Caco-2 (cell line): Measurements from ENCODE around the gene BLTP3B. TPM values are rescaled to one million over a fixed set of nuclear protein-coding genes. Genes with fewer than 3 reads are reported as not detected.
"Not testable (repeated sequence)": the region's sequence is repeated elsewhere in the genome, so short reads cannot be mapped to it uniquely, and the experiment has no call there.

Source experiments
- BruUV-seq: library from RNA; stranded (reverse); fragments of 400-500 nt; replicated peaks from 2 replicates; lab custom pipeline; 2021; lab: Mats Ljungman, UMichigan
- CTCF ChIA-PET: fragments of 300-600 bp; sonication (Branson Sonifier 250); formaldehyde crosslinking; loops from one replicate; lab custom pipeline; 2022; ENCODE audit warnings: antibody characterized with exemption; lab: Charles Lee
- POLR2A ChIA-PET: fragments of 300-600 bp; sonication (Branson Sonifier 250); formaldehyde crosslinking; loops from one replicate; lab custom pipeline; 2022; ENCODE audit warnings: antibody characterized with exemption; lab: Charles Lee
- DNase-seq, 2 experiments: peaks; one replicate each; pipeline versions ENCODE4 v3.0.0 to v3.0.0-alpha.2; 2020 to 2022
- H3K27me3 ChIP-seq: replicated peaks from 2 replicates; pipeline ENCODE4 v1.6.0; 2011; ENCODE audit warnings: low read length; ENCODE audit not compliant: control insufficient read depth, insufficient read depth
- H3K36me3 ChIP-seq: 2 replicates; pipeline ENCODE4 v1.5.1; 2011; ENCODE audit warnings: low read length; ENCODE audit not compliant: control insufficient read depth, insufficient read depth
- H3K4me1 ChIP-seq: fragments of 250-450 bp; sonication (Bioruptor Pico); 2 replicates; pipeline ENCODE4 v1.5.1; 2020; ENCODE audit warnings: mild to moderate bottlenecking
- H3K4me3 ChIP-seq: 2 replicates; pipeline ENCODE4 v1.5.1; 2011; ENCODE audit warnings: low read depth, mild to moderate bottlenecking, control low read depth, low read length
- H3K9me3 ChIP-seq: fragments of 250-450 bp; sonication (Bioruptor Pico); 2 replicates; pipeline ENCODE4 v1.5.1; 2020; ENCODE audit warnings: mild to moderate bottlenecking, moderate library complexity
- H3K27ac Mint-ChIP-seq: one replicate; pipeline ENCODE4 v1.8.0; 2022; ENCODE audit warnings: mixed read lengths; ENCODE audit not compliant: unreplicated experiment
- H3K27me3 Mint-ChIP-seq: one replicate; pipeline ENCODE4 v1.8.0; 2022; ENCODE audit warnings: mixed read lengths; ENCODE audit not compliant: insufficient read depth, unreplicated experiment
- H3K36me3 Mint-ChIP-seq: one replicate; pipeline ENCODE4 v1.8.0; 2022; ENCODE audit warnings: mild to moderate bottlenecking, mixed read lengths; ENCODE audit not compliant: insufficient read depth, unreplicated experiment
- H3K4me1 Mint-ChIP-seq: one replicate; pipeline ENCODE4 v1.8.0; 2022; ENCODE audit warnings: low read depth, mixed read lengths; ENCODE audit not compliant: unreplicated experiment
- H3K4me3 Mint-ChIP-seq: one replicate; pipeline ENCODE4 v1.8.0; 2022; ENCODE audit warnings: mild to moderate bottlenecking, moderate library complexity, mixed read lengths; ENCODE audit not compliant: unreplicated experiment
- H3K9me3 Mint-ChIP-seq: one replicate; pipeline ENCODE4 v1.8.0; 2022; ENCODE audit warnings: mixed read lengths; ENCODE audit not compliant: unreplicated experiment
- intact Hi-C: fragments of 100-400 bp; cut with micrococcal nuclease; formaldehyde crosslinking; loops from one replicate; pipeline ENCODE4 v1.10.0; 2022; ENCODE audit not compliant: unreplicated experiment
- total RNA-seq: library from RNA; stranded (reverse); gene quantifications from 2 replicates; pipeline ENCODE4 v1.2.3, GENCODE V29; 2022
- TF ChIP-seq, protein P1 (sequence below), 2 experiments: fragments of 200-600 bp in 1 of 2; IDR thresholded peaks; 1 replicate in 1 of 2; 2 replicates in 1 of 2; pipeline versions ENCODE4 v1.5.1 to v1.8.0; 2011 to 2022; ENCODE audit warnings: antibody characterized with exemption in 1 of 2, control low read depth in 1 of 2, inconsistent platforms in 1 of 2, low read depth in 1 of 2, low read length in 1 of 2, mild to moderate bottlenecking in 1 of 2, moderate library complexity in 1 of 2; ENCODE audit not compliant: insufficient read depth in 1 of 2, severe bottlenecking in 1 of 2, unreplicated experiment in 1 of 2

BLTP3B gene
- total RNA-seq, 1 experiment from 2014 or later, result 29.6 TPM

DNA sequence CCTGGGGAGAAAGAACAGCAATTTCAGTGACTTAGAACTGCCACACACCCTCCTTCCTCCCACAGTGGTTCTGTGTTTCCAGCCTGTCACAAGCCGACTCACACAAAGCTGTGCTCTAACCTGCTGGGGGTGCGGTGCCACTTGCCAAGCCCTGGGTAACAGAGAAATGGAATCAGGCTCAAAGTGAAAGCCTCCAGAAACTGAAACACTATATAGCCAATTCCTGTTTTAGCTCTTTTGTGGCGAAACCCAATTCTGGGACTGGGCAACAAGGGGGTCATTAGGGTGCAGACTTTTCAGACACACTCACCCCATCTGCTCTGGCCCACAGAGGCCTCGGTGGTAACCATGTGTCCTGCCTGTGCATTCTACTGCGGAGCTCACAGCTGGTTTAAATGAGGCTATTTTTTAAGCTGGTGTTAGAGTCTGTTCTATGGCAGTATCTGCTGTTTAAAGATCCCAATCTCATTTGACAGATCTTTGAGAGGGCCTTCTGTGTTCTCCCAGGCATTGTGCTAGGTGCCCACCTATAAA, 42.8 kb upstream of the BLTP3B start:
- no peaks in the 10 kb centered on the region for H3K9me3 Mint-ChIP-seq
- no peaks in the 10 kb centered on the region for H3K4me1 Mint-ChIP-seq
- Histone ChIP-seq H3K9me3 (no peaks in the 10 kb centered on the region), H3K4me1 (no peaks in the 10 kb centered on the region), H3K4me3 (no peak overlapping the region), H3K27me3 (no peaks in the 10 kb centered on the region), H3K36me3 (no peaks in the 10 kb centered on the region)
- no TSS peak for BruUV-seq
- ChIA-PET POLR2A (no interaction called here), CTCF (interaction anchor here (0.8 kb wide), 1 partner anchor 44 kb away, joined by 5 read pairs; no protein-coding TSS in a partner anchor)
- H3K27me3 Mint-ChIP-seq, result no peaks in the 10 kb centered on the region
- intact Hi-C loops, result no loop called here
- H3K4me3 Mint-ChIP-seq, result no peak overlapping the region
- DNase-seq, result no peak
- H3K27ac Mint-ChIP-seq, result no peak overlapping the region
- TF ChIP-seq, protein P1, sequence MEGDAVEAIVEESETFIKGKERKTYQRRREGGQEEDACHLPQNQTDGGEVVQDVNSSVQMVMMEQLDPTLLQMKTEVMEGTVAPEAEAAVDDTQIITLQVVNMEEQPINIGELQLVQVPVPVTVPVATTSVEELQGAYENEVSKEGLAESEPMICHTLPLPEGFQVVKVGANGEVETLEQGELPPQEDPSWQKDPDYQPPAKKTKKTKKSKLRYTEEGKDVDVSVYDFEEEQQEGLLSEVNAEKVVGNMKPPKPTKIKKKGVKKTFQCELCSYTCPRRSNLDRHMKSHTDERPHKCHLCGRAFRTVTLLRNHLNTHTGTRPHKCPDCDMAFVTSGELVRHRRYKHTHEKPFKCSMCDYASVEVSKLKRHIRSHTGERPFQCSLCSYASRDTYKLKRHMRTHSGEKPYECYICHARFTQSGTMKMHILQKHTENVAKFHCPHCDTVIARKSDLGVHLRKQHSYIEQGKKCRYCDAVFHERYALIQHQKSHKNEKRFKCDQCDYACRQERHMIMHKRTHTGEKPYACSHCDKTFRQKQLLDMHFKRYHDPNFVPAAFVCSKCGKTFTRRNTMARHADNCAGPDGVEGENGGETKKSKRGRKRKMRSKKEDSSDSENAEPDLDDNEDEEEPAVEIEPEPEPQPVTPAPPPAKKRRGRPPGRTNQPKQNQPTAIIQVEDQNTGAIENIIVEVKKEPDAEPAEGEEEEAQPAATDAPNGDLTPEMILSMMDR (IDR thresholded peaks at IDR 0.05; ENCODE audit: insufficient read depth in 1 of 2, low read depth in 1 of 2, low read length in 1 of 2, severe bottlenecking in 1 of 2, unreplicated experiment in 1 of 2), result no peak
- H3K36me3 Mint-ChIP-seq, result no peaks in the 10 kb centered on the region

DNA sequence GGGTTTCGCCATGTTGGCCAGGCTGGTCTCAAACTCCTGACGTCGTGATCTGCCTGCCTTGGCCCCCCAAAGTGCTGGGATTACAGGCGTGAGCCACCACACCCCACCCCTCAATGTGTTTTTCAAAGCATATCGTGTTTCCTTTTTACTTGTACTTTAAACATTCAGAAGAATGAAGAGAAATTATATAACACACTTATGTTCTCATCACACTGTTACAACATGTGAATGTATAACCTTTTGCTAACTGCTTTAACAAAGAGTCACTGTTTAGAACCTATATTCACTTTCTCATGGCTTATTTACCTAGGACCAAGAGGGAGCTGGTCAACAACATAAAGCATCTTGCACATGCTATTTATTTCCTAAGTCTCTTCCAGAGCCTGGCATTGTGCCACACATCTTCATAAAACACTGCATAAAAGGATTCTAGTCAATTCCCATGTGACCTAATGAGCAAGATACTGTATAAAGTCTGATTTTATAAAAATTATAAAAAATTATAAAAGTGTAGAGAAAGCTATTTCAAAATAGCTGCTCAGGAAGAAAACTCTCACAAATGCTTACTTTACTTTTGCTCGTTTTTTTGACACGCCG, 42.0 kb upstream of the BLTP3B start:
- H3K9me3 Mint-ChIP-seq, result no peaks in the 10 kb centered on the region
- DNase-seq, result no peak
- intact Hi-C loops, result no loop called here
- TF ChIP-seq, protein P1 (IDR thresholded peaks at IDR 0.05; ENCODE audit: insufficient read depth in 1 of 2, low read depth in 1 of 2, low read length in 1 of 2, severe bottlenecking in 1 of 2, unreplicated experiment in 1 of 2), result no peak
- POLR2A ChIA-PET, result no interaction called here
- H3K27me3 ChIP-seq, result no peaks in the 10 kb centered on the region
- H3K27me3 Mint-ChIP-seq, result no peaks in the 10 kb centered on the region
- CTCF ChIA-PET, result no interaction called here
- H3K4me1 ChIP-seq, result no peaks in the 10 kb centered on the region
- H3K27ac Mint-ChIP-seq, result no peak overlapping the region
- H3K4me3 Mint-ChIP-seq, result no peak overlapping the region
- H3K4me1 Mint-ChIP-seq, result no peaks in the 10 kb centered on the region
- no peaks in the 10 kb centered on the region for H3K36me3 ChIP-seq
- BruUV-seq, result no TSS peak
- no peaks in the 10 kb centered on the region for H3K36me3 Mint-ChIP-seq
- no peaks in the 10 kb centered on the region for H3K9me3 ChIP-seq
- H3K4me3 ChIP-seq, result no peak overlapping the region

DNA sequence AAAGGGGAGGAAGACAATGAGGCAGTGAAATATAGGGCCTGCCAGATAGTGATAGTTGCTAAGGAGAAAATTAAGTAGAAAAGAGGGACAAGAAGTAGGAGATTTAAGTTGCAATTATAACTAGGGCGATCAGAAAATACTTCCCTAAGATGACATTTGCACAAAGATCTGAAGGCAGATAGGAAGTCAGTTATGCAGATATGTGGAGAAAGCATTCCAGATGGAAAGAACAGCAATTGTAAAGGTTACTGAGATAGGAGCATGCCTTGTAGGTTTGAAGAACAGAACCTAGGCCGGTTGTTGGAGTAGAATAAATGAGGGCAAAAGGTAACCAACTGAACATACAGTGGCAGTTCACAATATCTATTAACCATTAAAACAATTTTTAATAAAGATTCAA, 36.6 kb upstream of the BLTP3B start:
- Mint-ChIP-seq H3K27ac (no peak overlapping the region), H3K4me3 (no peak overlapping the region), H3K4me1 (no peaks in the 10 kb centered on the region), H3K27me3 (no peaks in the 10 kb centered on the region), H3K9me3 (no peaks in the 10 kb centered on the region), H3K36me3 (no peaks in the 10 kb centered on the region)
- no peaks in the 10 kb centered on the region for H3K36me3 ChIP-seq
- no peaks in the 10 kb centered on the region for H3K27me3 ChIP-seq
- H3K4me1 ChIP-seq, result no peaks in the 10 kb centered on the region
- BruUV-seq, result no TSS peak
- H3K9me3 ChIP-seq, result no peaks in the 10 kb centered on the region
- TF ChIP-seq, protein P1 (IDR thresholded peaks at IDR 0.05; ENCODE audit: insufficient read depth in 1 of 2, low read depth in 1 of 2, low read length in 1 of 2, severe bottlenecking in 1 of 2, unreplicated experiment in 1 of 2), result no peak
- DNase-seq, result no peak
- POLR2A ChIA-PET, result no interaction called here
- CTCF ChIA-PET, result no interaction called here
- no peak overlapping the region for H3K4me3 ChIP-seq
- intact Hi-C loops, result no loop called here

DNA sequence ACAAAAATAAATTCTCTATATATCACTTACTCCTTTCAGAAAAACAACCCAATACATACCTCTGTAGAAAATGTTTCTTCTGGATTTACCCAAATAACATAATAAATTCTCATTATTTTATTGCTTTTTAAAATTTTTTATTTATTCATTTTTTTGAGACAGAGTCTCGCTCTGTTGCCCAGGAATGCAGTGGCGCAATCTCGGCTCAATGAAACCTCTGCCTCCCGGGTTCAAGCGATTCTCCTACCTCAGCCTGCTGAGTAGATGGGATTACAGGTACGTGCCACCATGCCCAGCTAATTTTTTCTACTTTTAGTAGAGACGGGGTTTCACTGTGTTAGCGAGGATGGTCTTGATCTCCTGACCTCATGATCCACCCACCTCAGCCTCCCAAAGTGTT, 33.8 kb upstream of the BLTP3B start:
- H3K9me3 ChIP-seq, DNase-seq, CTCF ChIA-PET, H3K4me1 ChIP-seq, H3K27me3 Mint-ChIP-seq, H3K9me3 Mint-ChIP-seq, H3K4me1 Mint-ChIP-seq, intact Hi-C loops, H3K27ac Mint-ChIP-seq, H3K27me3 ChIP-seq, POLR2A ChIA-PET, H3K36me3 Mint-ChIP-seq, H3K36me3 ChIP-seq, H3K4me3 ChIP-seq, H3K4me3 Mint-ChIP-seq, BruUV-seq: not testable (repeated sequence)
